GM12878 (cell line): ENCODE results near the gene TMEM127. TPM values are rescaled to one million over a fixed set of nuclear protein-coding genes. Genes with fewer than 3 reads are reported as not detected.
"Not testable (repeated sequence)": the region's sequence is repeated elsewhere in the genome, so short reads cannot be mapped to it uniquely, and the experiment has no call there.

Experiments used
- ATAC-seq: fragments of 200-7000 bp; cut with Tn5 transposase; 3 replicates; pipeline ENCODE4 v1.9.1; 2020; ENCODE audit warnings: mild to moderate bottlenecking, moderate library complexity
- BruUV-seq: library from RNA; stranded (reverse); fragments of 400-500 nt; replicated peaks from 2 replicates; lab custom pipeline; 2021; lab: Mats Ljungman, UMichigan
- CTCF ChIA-PET: fragments of 300-600 bp; sonication (Branson Sonifier 250); formaldehyde crosslinking; extraction: SDS; loops from one replicate; lab custom pipeline; 2021; ENCODE audit warnings: inconsistent platforms; lab: Yijun Ruan, JAX
- POLR2A ChIA-PET: fragments of 350-600 bp; formaldehyde crosslinking; extraction: SDS; loops from one replicate; lab custom pipeline; 2021; ENCODE audit warnings: inconsistent platforms; lab: Charles Lee
- RAD21 ChIA-PET: fragments of 300-600 bp; sonication (Branson Sonifier 250); formaldehyde crosslinking; loops from one replicate; lab custom pipeline; 2023; ENCODE audit warnings: antibody characterized with exemption; ENCODE audit not compliant: unreplicated experiment; lab: Charles Lee
- SMC1A ChIA-PET: fragments of 300-600 bp; sonication (Branson Sonifier 250); formaldehyde crosslinking; loops from one replicate; lab custom pipeline; 2023; ENCODE audit not compliant: unreplicated experiment, uncharacterized antibody; lab: Charles Lee
- DNase-seq: peaks from one replicate; pipeline ENCODE4 v3.0.0-alpha.2; 2011; ENCODE audit warnings: low read depth, low spot score
- FAIRE-seq: peaks from 3 replicates; lab custom pipeline; 2011; peaks lifted over from hg19 to GRCh38; lab: Jason Lieb, UNC
- H2AFZ ChIP-seq: 2 replicates; pipeline ENCODE4 v1.6.0; 2011; ENCODE audit warnings: low read depth, low read length, control low read depth; ENCODE audit not compliant: control insufficient read depth
- H3K27ac ChIP-seq: 2 replicates; pipeline ENCODE4 v1.5.1; 2011; ENCODE audit warnings: control low read depth; ENCODE audit not compliant: control insufficient read depth, insufficient read depth
- H3K27me3 ChIP-seq, 2 experiments: replicated peaks in 1 of 2; 2 replicates each; pipeline versions ENCODE4 v1.6.0 to v1.6.1; 2011; ENCODE audit warnings: low read length in 1 of 2; ENCODE audit not compliant: control insufficient read depth in 2 of 2, insufficient read depth in 2 of 2
- H3K36me3 ChIP-seq, 2 experiments: 2 replicates each; pipeline ENCODE4 v1.5.1; 2011; ENCODE audit warnings: low read length in 1 of 2; ENCODE audit not compliant: control insufficient read depth in 2 of 2, insufficient read depth in 2 of 2
- H3K4me1 ChIP-seq: 2 replicates; pipeline ENCODE4 v1.6.1; 2011; ENCODE audit warnings: mild to moderate bottlenecking, low read length, moderate library complexity, mixed read lengths; ENCODE audit not compliant: control insufficient read depth, insufficient read depth
- H3K4me2 ChIP-seq: 2 replicates; pipeline ENCODE4 v1.6.0; 2011; ENCODE audit warnings: control low read depth; ENCODE audit not compliant: control insufficient read depth, insufficient read depth
- H3K4me3 ChIP-seq: fragments of 200-600 bp; sonication (generic); 2 replicates; pipeline ENCODE4 v1.5.1; 2016
- H3K79me2 ChIP-seq: 2 replicates; pipeline ENCODE4 v1.6.0; 2011; ENCODE audit warnings: low read length; ENCODE audit not compliant: control insufficient read depth, insufficient read depth
- H3K9ac ChIP-seq: 2 replicates; pipeline ENCODE4 v1.8.0; 2011; ENCODE audit warnings: low read length, control low read depth, mixed read lengths; ENCODE audit not compliant: control insufficient read depth, insufficient read depth
- H3K9me3 ChIP-seq: replicated peaks from 3 replicates; pipeline ENCODE4 v1.5.1; 2011; ENCODE audit warnings: mild to moderate bottlenecking, low read length; ENCODE audit not compliant: control insufficient read depth, insufficient read depth
- H4K20me1 ChIP-seq: 2 replicates; pipeline ENCODE4 v1.6.0; 2011; ENCODE audit not compliant: control insufficient read depth, insufficient read depth
- CUX1 ChIP-seq: IDR thresholded peaks from 2 replicates; pipeline ENCODE4 v1.6.1; 2012; ENCODE audit warnings: improper control_type of control experiment, low read depth, low read length; ENCODE audit not compliant: insufficient replicate concordance
- WGBS: methylation state at CpG from one replicate; pipeline ENCODE4 v1.1.6; 2016; ENCODE audit warnings: low lambda C conversion rate; ENCODE audit not compliant: insufficient replicate concordance, insufficient coverage; ENCODE audit errors: missing lambda C conversion rate; 5-methylcytosine and 5-hydroxymethylcytosine counted together
- in situ Hi-C: fragments of 300-500 bp; cut with MboI; formaldehyde crosslinking; loops from 9 replicates; pipeline ENCODE4 v1.14.3; 2018; ENCODE audit warnings: mixed read lengths
- intact Hi-C: fragments of 100-400 bp; cut with micrococcal nuclease; formaldehyde crosslinking; loops from one replicate; pipeline ENCODE4 v1.14.2; 2022; ENCODE audit not compliant: unreplicated experiment
- polyA plus RNA-seq, 11 experiments: library from polyadenylated mRNA; depleted of rRNA in 4 of 11; unstranded in 6 of 11; stranded (reverse) in 5 of 11; fragments of >200 nt; fragmentation: Nextera tagmentation in 4 of 11; fragmentation: Illumina TruSeq in 1 of 11; extraction: Ambion mirVana in 4 of 11; extraction: Trizol in 1 of 11; gene quantifications; 1 replicate in 1 of 11; 2 replicates in 10 of 11; pipeline versions ENCODE4 v1.2.1 to v1.2.3, GENCODE V29; 2011 to 2016; ENCODE audit warnings: inconsistent platforms in 2 of 11, missing spikeins in 2 of 11, low read depth in 1 of 11
- total RNA-seq, 4 experiments: library from RNA; depleted of rRNA in 3 of 4; stranded (reverse); fragments of >200 nt in 3 of 4; fragmentation: Illumina TruSeq in 1 of 4; extraction: Trizol in 1 of 4; gene quantifications; 2 replicates each; pipeline versions ENCODE4 v1.2.1 to v1.2.3, GENCODE V29; 2013 to 2021

Gene TMEM127
- total and polyA plus RNA-seq, 10 of the 15 experiments (the other 5 are each of a cell fraction or from before 2014, with no cell fraction given), result 2.6 to 27.2 (median 17.7) TPM

- no peak for TF ChIP-seq CUX1
Observed at GRCh38 chr2:96258166-96259022, 7.4 kb downstream of the TMEM127 start (continued).

- in situ Hi-C loops, result loop anchor here (25.0 kb wide), 1 partner anchor 245 kb away; no protein-coding TSS in a partner anchor
- ChIA-PET POLR2A (interaction anchor here (1.1 kb wide), 2 partner anchors 9 to 11 kb away, joined by 3 to 8 read pairs; no protein-coding TSS in a partner anchor), SMC1A (interaction anchor here (2.0 kb wide), 1 partner anchor 24 kb away, joined by 18 read pairs; no protein-coding TSS in a partner anchor), CTCF (interaction anchor here (3.8 kb wide), 1 partner anchor 16 kb away, joined by 18 read pairs; no protein-coding TSS in a partner anchor)
- intact Hi-C loops, BruUV-seq, DNase-seq, H3K27ac ChIP-seq, H3K4me2 ChIP-seq, H3K27me3 ChIP-seq, H2AFZ ChIP-seq, ATAC-seq, H3K9me3 ChIP-seq, RAD21 ChIA-PET, FAIRE-seq, H3K9ac ChIP-seq, H3K4me3 ChIP-seq, H4K20me1 ChIP-seq: not testable (repeated sequence)
- WGBS, result 100% methylated on average over 3 of the region's 3 CpGs
- Histone ChIP-seq H3K79me2 (peaks cover 27% of the 10 kb centered on the region), H3K36me3 (peaks cover 21 to 32% of the 10 kb centered on the region in 2 experiments), H3K4me1 (peaks cover 26% of the 10 kb centered on the region)
Observed at GRCh38 chr2:96257744-96258143, 8.1 kb downstream of the TMEM127 start.
